ENCODE data around the gene MAP2K6. TPM values are rescaled to one million over a fixed set of nuclear protein-coding genes. Genes with fewer than 3 reads are reported as not detected.
A peak's percentile ranks its signal among the peaks of the same experiment; 100 is the strongest.

MAP2K6 gene
- polyA plus RNA-seq, 1 of the 3 experiments (the other 2 are of a cell fraction) = 6.7 TPM

GRCh38 chr17:69535016-69535570 lies 120.6 kb downstream of the MAP2K6 start:
- H3K4me3 ChIP-seq (ENCODE audit: low read depth in 2 of 2, low read length in 1 of 2) = no peak overlapping the region
- POLR2A ChIA-PET = no interaction called here
- no peaks in the 10 kb centered on the region for H4K20me1 ChIP-seq (ENCODE audit: insufficient read depth)
- no peaks in the 10 kb centered on the region for H3K27me3 ChIP-seq (ENCODE audit: insufficient read depth)
- H3K9me2 ChIP-seq = no peaks in the 10 kb centered on the region
- no peaks in the 10 kb centered on the region for H3K79me2 ChIP-seq (ENCODE audit: insufficient read depth)
- WGBS (ENCODE audit: low lambda C conversion rate) = 92% methylated on average over 6 of the region's 6 CpGs
- no peak overlapping the region for H3K9ac ChIP-seq
- no peak overlapping the region for H3K27ac ChIP-seq (ENCODE audit: low read depth in 2 of 2, low read length in 1 of 2)
- no peak for DNase-seq
- TF ChIP-seq, protein P1, sequence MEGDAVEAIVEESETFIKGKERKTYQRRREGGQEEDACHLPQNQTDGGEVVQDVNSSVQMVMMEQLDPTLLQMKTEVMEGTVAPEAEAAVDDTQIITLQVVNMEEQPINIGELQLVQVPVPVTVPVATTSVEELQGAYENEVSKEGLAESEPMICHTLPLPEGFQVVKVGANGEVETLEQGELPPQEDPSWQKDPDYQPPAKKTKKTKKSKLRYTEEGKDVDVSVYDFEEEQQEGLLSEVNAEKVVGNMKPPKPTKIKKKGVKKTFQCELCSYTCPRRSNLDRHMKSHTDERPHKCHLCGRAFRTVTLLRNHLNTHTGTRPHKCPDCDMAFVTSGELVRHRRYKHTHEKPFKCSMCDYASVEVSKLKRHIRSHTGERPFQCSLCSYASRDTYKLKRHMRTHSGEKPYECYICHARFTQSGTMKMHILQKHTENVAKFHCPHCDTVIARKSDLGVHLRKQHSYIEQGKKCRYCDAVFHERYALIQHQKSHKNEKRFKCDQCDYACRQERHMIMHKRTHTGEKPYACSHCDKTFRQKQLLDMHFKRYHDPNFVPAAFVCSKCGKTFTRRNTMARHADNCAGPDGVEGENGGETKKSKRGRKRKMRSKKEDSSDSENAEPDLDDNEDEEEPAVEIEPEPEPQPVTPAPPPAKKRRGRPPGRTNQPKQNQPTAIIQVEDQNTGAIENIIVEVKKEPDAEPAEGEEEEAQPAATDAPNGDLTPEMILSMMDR (IDR thresholded peaks at IDR 0.05) = no peak
- TF ChIP-seq, protein P2, sequence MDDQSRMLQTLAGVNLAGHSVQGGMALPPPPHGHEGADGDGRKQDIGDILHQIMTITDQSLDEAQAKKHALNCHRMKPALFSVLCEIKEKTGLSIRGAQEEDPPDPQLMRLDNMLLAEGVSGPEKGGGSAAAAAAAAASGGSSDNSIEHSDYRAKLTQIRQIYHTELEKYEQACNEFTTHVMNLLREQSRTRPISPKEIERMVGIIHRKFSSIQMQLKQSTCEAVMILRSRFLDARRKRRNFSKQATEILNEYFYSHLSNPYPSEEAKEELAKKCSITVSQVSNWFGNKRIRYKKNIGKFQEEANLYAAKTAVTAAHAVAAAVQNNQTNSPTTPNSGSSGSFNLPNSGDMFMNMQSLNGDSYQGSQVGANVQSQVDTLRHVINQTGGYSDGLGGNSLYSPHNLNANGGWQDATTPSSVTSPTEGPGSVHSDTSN (IDR thresholded peaks at IDR 0.05) = no peak
- TF ChIP-seq USF2 (IDR thresholded peaks at IDR 0.05; ENCODE audit: borderline replicate concordance, low read depth, low read length) = no peak
- H3F3A ChIP-seq (replicated peaks; ENCODE audit: insufficient read depth) = peaks cover 17% of the 10 kb centered on the region
- H3K4me2 ChIP-seq = no peak overlapping the region
- peaks cover 0 to 7% of the 10 kb centered on the region in 2 experiments; a peak in 1 of 4 replicates for H3K4me1 ChIP-seq (ENCODE audit: control insufficient read depth in 1 of 2, insufficient read depth in 2 of 2, low read depth in 1 of 2, low read length in 1 of 2)
- CTCF ChIA-PET = interaction anchor here (1.1 to 3.4 kb wide), 4 partner anchors 10 to 200 kb away, joined by 3 to 33 read pairs (median 7); no protein-coding TSS in a partner anchor
- H3K36me3 ChIP-seq (replicated peaks in 1 of 2; ENCODE audit: control insufficient read depth in 1 of 2, insufficient read depth in 2 of 2, low read length in 1 of 2) = peaks cover 9 to 14% of the 10 kb centered on the region in 2 experiments
- H2AFZ ChIP-seq (ENCODE audit: low read depth) = no peak overlapping the region
- no peaks in the 10 kb centered on the region for H3K9me3 ChIP-seq

GRCh38 chr17:69538795-69539194 lies 124.3 kb downstream of the MAP2K6 start:
- H3K4me2 ChIP-seq = 0 out of 2 replicates have a peak overlapping the region, but pooled peaks have one; percentile 55
- H3K36me3 ChIP-seq (replicated peaks in 1 of 2; ENCODE audit: control insufficient read depth in 1 of 2, insufficient read depth in 2 of 2, low read length in 1 of 2) = peaks cover 9 to 29% of the 10 kb centered on the region in 2 experiments
- H3K4me1 ChIP-seq (ENCODE audit: control insufficient read depth in 1 of 2, insufficient read depth in 2 of 2, low read depth in 1 of 2, low read length in 1 of 2) = peaks cover 0 to 7% of the 10 kb centered on the region in 2 experiments; a peak in 1 of 4 replicates
- peaks cover 28% of the 10 kb centered on the region for H3F3A ChIP-seq (replicated peaks; ENCODE audit: insufficient read depth)
- no peaks in the 10 kb centered on the region for H3K27me3 ChIP-seq (ENCODE audit: insufficient read depth)
- POLR2A ChIA-PET = no interaction called here
- no peaks in the 10 kb centered on the region for H3K79me2 ChIP-seq (ENCODE audit: insufficient read depth)
- no peaks in the 10 kb centered on the region for H3K9me2 ChIP-seq
- no peak overlapping the region for H3K4me3 ChIP-seq (ENCODE audit: low read depth in 2 of 2, low read length in 1 of 2)
- 92% methylated on average over 2 of the region's 2 CpGs for WGBS (ENCODE audit: low lambda C conversion rate)
- no peak overlapping the region; the same call in 1 of the 2 replicates for H2AFZ ChIP-seq (ENCODE audit: low read depth)
- CTCF ChIA-PET = interaction anchor here (0.7 to 2.5 kb wide), 3 partner anchors 14 to 30 kb away, joined by 3 to 20 read pairs (median 8); no protein-coding TSS in a partner anchor
- TF ChIP-seq, protein P3, sequence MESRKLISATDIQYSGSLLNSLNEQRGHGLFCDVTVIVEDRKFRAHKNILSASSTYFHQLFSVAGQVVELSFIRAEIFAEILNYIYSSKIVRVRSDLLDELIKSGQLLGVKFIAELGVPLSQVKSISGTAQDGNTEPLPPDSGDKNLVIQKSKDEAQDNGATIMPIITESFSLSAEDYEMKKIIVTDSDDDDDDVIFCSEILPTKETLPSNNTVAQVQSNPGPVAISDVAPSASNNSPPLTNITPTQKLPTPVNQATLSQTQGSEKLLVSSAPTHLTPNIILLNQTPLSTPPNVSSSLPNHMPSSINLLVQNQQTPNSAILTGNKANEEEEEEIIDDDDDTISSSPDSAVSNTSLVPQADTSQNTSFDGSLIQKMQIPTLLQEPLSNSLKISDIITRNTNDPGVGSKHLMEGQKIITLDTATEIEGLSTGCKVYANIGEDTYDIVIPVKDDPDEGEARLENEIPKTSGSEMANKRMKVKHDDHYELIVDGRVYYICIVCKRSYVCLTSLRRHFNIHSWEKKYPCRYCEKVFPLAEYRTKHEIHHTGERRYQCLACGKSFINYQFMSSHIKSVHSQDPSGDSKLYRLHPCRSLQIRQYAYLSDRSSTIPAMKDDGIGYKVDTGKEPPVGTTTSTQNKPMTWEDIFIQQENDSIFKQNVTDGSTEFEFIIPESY (IDR thresholded peaks at IDR 0.05; ENCODE audit: borderline replicate concordance, low read depth) = no peak
- DNase-seq = no peak
- H3K9me3 ChIP-seq = no peaks in the 10 kb centered on the region
- peak overlapping the region; percentile 8 to 86; a peak in 3 of 4 replicates for H3K27ac ChIP-seq (ENCODE audit: low read depth in 2 of 2, low read length in 1 of 2)
- H4K20me1 ChIP-seq (ENCODE audit: insufficient read depth) = no peaks in the 10 kb centered on the region
- H3K9ac ChIP-seq = no peak overlapping the region
